Right lobe of liver (tissue), 6 donors: ENCODE data around the gene ASB7. TPM values are rescaled to one million over a fixed set of nuclear protein-coding genes. Genes with fewer than 3 reads are reported as not detected.

Source experiments
- ATAC-seq, 4 donors: fragments of 200-7000 bp; cut with Tn5 transposase; one replicate each; pipeline ENCODE4 v1.9.1; 2020; ENCODE audit warnings: mild to moderate bottlenecking in 4 of 4, moderate library complexity in 4 of 4
- DNase-seq, 3 donors: peaks; one replicate each; pipeline ENCODE4 v3.0.0-alpha.2; 2020
- H3K27ac ChIP-seq, 3 donors: fragments of 200-600 bp; one replicate each; pipeline ENCODE4 v1.8.0; 2022
- H3K27me3 ChIP-seq, 2 donors: fragments of 200-600 bp; one replicate each; pipeline ENCODE4 v1.8.0; 2022
- H3K36me3 ChIP-seq, 4 donors: fragments of 200-600 bp; sonication (generic) in 1 of 4; one replicate each; pipeline versions ENCODE4 v1.5.1 to v1.8.0; 2017 to 2022; ENCODE audit warnings: control low read depth in 1 of 4
- H3K4me1 ChIP-seq, 4 donors: fragments of 200-600 bp; sonication (generic) in 1 of 4; one replicate each; pipeline versions ENCODE4 v1.5.1 to v1.8.0; 2017 to 2022; ENCODE audit warnings: control low read depth in 1 of 4
- H3K4me3 ChIP-seq, 3 donors: fragments of 200-600 bp; one replicate each; pipeline ENCODE4 v1.8.0; 2022
- H3K9me3 ChIP-seq, 4 donors: fragments of 200-600 bp; sonication (generic) in 1 of 4; one replicate each; pipeline versions ENCODE4 v1.5.1 to v1.8.0; 2017 to 2022; ENCODE audit warnings: control low read depth in 1 of 4
- CTCF ChIP-seq, 4 donors: fragments of 200-600 bp in 3 of 4; fragments of 450-650 bp in 1 of 4; IDR thresholded peaks; one replicate each; pipeline versions ENCODE4 v1.5.1 to v1.8.0; 2016 to 2022; ENCODE audit warnings: antibody characterized with exemption in 4 of 4, mild to moderate bottlenecking in 2 of 4
- POLR2A ChIP-seq: fragments of 450-650 bp; IDR thresholded peaks from one replicate; pipeline ENCODE4 v1.6.1; 2017; ENCODE audit warnings: antibody characterized with exemption, mild to moderate bottlenecking
- WGBS: methylation state at CpG from one replicate; pipeline ENCODE4 v1.1.6; 2018; ENCODE audit warnings: low coverage, low lambda C conversion rate; ENCODE audit not compliant: insufficient coverage; ENCODE audit errors: missing lambda C conversion rate; 5-methylcytosine and 5-hydroxymethylcytosine counted together
- intact Hi-C, 2 donors: fragments of 100-400 bp; cut with DNase I; formaldehyde crosslinking; loops; one replicate each; pipeline versions ENCODE4 v1.11.2 to v1.14.1; 2022
- total RNA-seq, 6 experiments: library from RNA; depleted of rRNA in 2 of 6; stranded (reverse); fragments of >200 nt in 2 of 6; fragmentation: NEBNext Ultra II Directional in 3 of 6; extraction: Animal tissue kit (Norgen Biotek cat#: 25700) in 3 of 6; gene quantifications; one replicate each; pipeline versions ENCODE4 v1.1.0 to v1.2.4, GENCODE V29; 2016 to 2023
- donor health status: DM: no; HTN: yes; CAD: no.
- donor health status: DM: no; HTN: no; CAD: no.
- donor health status: DM: no; HTN: no; CAD: no.
- donor health status: DM: no; HTN: yes; CAD: no.
- donor health status: DM: no; HTN: yes; CAD: no.

The ASB7 gene
- total RNA-seq, 6 experiments from 2014 or later: 5.4 to 7.9 (median 7.2) TPM

DNA sequence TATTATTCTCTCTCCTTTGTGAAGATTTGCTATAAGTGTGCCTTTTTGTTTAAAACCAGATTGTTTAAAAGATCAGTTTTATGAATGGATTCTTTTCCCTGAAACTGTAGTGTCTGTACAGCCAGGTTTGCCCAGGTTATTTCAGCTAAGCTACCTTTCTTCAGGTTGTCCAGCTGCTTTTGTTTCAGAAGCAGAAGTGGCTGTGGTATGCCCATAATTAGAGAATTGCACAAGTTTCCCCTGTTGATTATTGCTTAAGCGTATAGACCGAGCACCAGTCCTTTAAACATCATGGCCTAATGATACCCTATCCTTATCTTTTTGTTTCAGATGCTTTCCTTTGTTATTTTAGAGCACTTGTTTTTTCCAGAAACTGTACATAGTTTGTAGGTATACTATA, 10.2 kb downstream of the ASB7 start:
- Histone ChIP-seq H3K27ac (no peak overlapping the region), H3K27me3 (no peaks in the 10 kb centered on the region), H3K4me1 (no peaks in the 10 kb centered on the region), H3K4me3 (no peak overlapping the region), H3K9me3 (no peaks in the 10 kb centered on the region), H3K36me3 (peaks cover 0 to 48% (median 9%) of the 10 kb centered on the region in 4 donors)
- DNase-seq: no peak
- intact Hi-C loops: no loop called here
- TF ChIP-seq POLR2A (no peak), CTCF (IDR thresholded peaks at IDR 0.05) (no peak)
- 81% methylated on average over 2 of the region's 2 CpGs for WGBS
- no peak for ATAC-seq

DNA sequence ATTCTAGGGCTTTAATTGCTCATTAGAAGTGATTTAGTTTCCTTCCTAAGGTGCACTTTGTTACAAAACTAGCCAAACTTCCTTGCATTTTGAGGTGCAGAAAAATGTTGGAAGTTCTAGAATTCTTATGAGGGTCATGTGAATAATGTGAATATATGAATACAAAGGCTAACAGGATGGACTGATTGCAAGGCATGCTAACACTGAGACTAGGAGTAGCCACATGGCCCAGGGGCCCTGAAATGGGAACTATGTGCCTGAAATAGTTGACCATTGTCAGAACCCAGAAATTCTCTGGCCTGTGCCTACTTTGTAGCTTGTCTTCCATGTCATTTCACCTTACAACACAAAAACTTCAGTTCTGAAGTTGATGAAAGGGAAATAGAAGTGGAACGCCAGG, 10.8 kb downstream of the ASB7 start:
- Histone ChIP-seq H3K36me3 (peaks cover 0 to 48% (median 9%) of the 10 kb centered on the region in 4 donors), H3K4me1 (no peaks in the 10 kb centered on the region), H3K9me3 (no peaks in the 10 kb centered on the region), H3K27me3 (no peaks in the 10 kb centered on the region), H3K27ac (no peak overlapping the region), H3K4me3 (no peak overlapping the region)
- TF ChIP-seq CTCF (IDR thresholded peaks at IDR 0.05) (no peak), POLR2A (no peak)
- ATAC-seq (no peak), DNase-seq (no peak)
- intact Hi-C loops: no loop called here
- 100% methylated on average over 1 of the region's 1 CpG for WGBS

- WGBS: 97% methylated on average over 2 of the region's 2 CpGs
- Histone ChIP-seq H3K4me3 (no peak overlapping the region), H3K27me3 (no peaks in the 10 kb centered on the region), H3K27ac (no peak overlapping the region), H3K4me1 (no peaks in the 10 kb centered on the region), H3K9me3 (no peaks in the 10 kb centered on the region), H3K36me3 (peaks cover 0 to 48% (median 9%) of the 10 kb centered on the region in 4 donors)
- no peak for ATAC-seq
- no peak for TF ChIP-seq POLR2A
- TF ChIP-seq CTCF (IDR thresholded peaks at IDR 0.05): no peak
- intact Hi-C loops: no loop called here
- no peak for DNase-seq
These were observed 11.9 kb downstream of the ASB7 start for GRCh38 chr15:100614336-100614735.

- no peaks in the 10 kb centered on the region for H3K9me3 ChIP-seq
- no peak for TF ChIP-seq CTCF (IDR thresholded peaks at IDR 0.05)
- TF ChIP-seq POLR2A: no peak
- 98% methylated on average over 4 of the region's 4 CpGs for WGBS
- H3K4me1 ChIP-seq: no peaks in the 10 kb centered on the region
- intact Hi-C loops: no loop called here
- DNase-seq (no peak), ATAC-seq (no peak)
- H3K27ac ChIP-seq: no peak overlapping the region
- H3K4me3 ChIP-seq: no peak overlapping the region
- H3K36me3 ChIP-seq: peaks cover 0 to 43% (median 8%) of the 10 kb centered on the region in 4 donors
- H3K27me3 ChIP-seq: no peaks in the 10 kb centered on the region
These were observed 12.5 kb downstream of the ASB7 start for GRCh38 chr15:100614918-100615317.

- intact Hi-C loops: no loop called here
- ATAC-seq: no peak
- Histone ChIP-seq H3K4me3 (no peak overlapping the region), H3K4me1 (no peaks in the 10 kb centered on the region), H3K9me3 (no peaks in the 10 kb centered on the region), H3K27ac (no peak overlapping the region), H3K27me3 (no peaks in the 10 kb centered on the region), H3K36me3 (peaks cover 0 to 41% (median 9%) of the 10 kb centered on the region in 4 donors)
- TF ChIP-seq POLR2A (no peak), CTCF (IDR thresholded peaks at IDR 0.05) (no peak)
- 59% methylated on average over 5 of the region's 5 CpGs for WGBS
- DNase-seq: no peak
These were observed 13.4 kb downstream of the ASB7 start for GRCh38 chr15:100615801-100616200.
